Hepatocyte (in vitro differentiated cells): ENCODE measurements around the gene RAB8A. TPM values are rescaled to one million over a fixed set of nuclear protein-coding genes. Genes with fewer than 3 reads are reported as not detected.

Experiments used
- DNase-seq: peaks from one replicate; pipeline ENCODE4 v3.0.0-alpha.2; 2016; ENCODE audit warnings: low spot score
- H2AFZ ChIP-seq: fragments of 200-600 bp; sonication (generic); 2 replicates; pipeline ENCODE4 v1.6.0; 2016; ENCODE audit warnings: antibody characterized with exemption, mild to moderate bottlenecking
- H3K27ac ChIP-seq: fragments of 200-600 bp; sonication (generic); 2 replicates; pipeline ENCODE4 v1.5.1; 2016; ENCODE audit warnings: mild to moderate bottlenecking
- H3K27me3 ChIP-seq: fragments of 200-600 bp; sonication (generic); 2 replicates; pipeline ENCODE4 v1.6.1; 2016
- H3K36me3 ChIP-seq: fragments of 200-600 bp; sonication (generic); replicated peaks from 2 replicates; pipeline ENCODE4 v1.5.1; 2016; ENCODE audit warnings: low read depth; ENCODE audit not compliant: insufficient read depth
- H3K4me1 ChIP-seq: fragments of 200-600 bp; sonication (generic); 2 replicates; pipeline ENCODE4 v1.5.1; 2016; ENCODE audit warnings: mild to moderate bottlenecking, moderate library complexity; ENCODE audit not compliant: insufficient read depth
- H3K4me2 ChIP-seq: fragments of 200-600 bp; sonication (generic); 2 replicates; pipeline ENCODE4 v1.6.0; 2016
- H3K4me3 ChIP-seq: fragments of 200-600 bp; sonication (generic); 2 replicates; pipeline ENCODE4 v1.5.1; 2016; ENCODE audit warnings: mild to moderate bottlenecking
- H3K79me2 ChIP-seq: fragments of 200-600 bp; sonication (generic); 2 replicates; pipeline ENCODE4 v1.6.0; 2017; ENCODE audit warnings: mild to moderate bottlenecking
- H3K9me2 ChIP-seq: fragments of 200-600 bp; sonication (generic); replicated peaks from 2 replicates; pipeline ENCODE4 v1.6.0; 2017; ENCODE audit warnings: mild to moderate bottlenecking; ENCODE audit not compliant: insufficient read depth
- H3K9me3 ChIP-seq: fragments of 200-600 bp; sonication (generic); 2 replicates; pipeline ENCODE4 v1.5.1; 2016; ENCODE audit warnings: low read depth, mild to moderate bottlenecking
- H4K20me1 ChIP-seq: fragments of 200-600 bp; sonication (generic); 2 replicates; pipeline ENCODE4 v1.6.0; 2016; ENCODE audit warnings: mild to moderate bottlenecking; ENCODE audit not compliant: insufficient read depth, poor library complexity, severe bottlenecking
- CTCF ChIP-seq: fragments of 200-600 bp; sonication (generic); IDR thresholded peaks from 2 replicates; pipeline ENCODE4 v1.5.1; 2016; ENCODE audit warnings: antibody characterized with exemption, mild to moderate bottlenecking; ENCODE audit not compliant: poor library complexity
- EZH2 ChIP-seq: fragments of 200-600 bp; sonication (generic); IDR thresholded peaks from 2 replicates; pipeline ENCODE4 v1.6.1; 2016; ENCODE audit warnings: antibody characterized with exemption, mild to moderate bottlenecking, borderline replicate concordance
- EZH2phosphoT487 ChIP-seq: fragments of 200-600 bp; sonication (generic); IDR thresholded peaks from one replicate; pipeline ENCODE4 v1.6.1; 2018; ENCODE audit warnings: antibody characterized with exemption, mild to moderate bottlenecking, low read depth, moderate library complexity; ENCODE audit not compliant: unreplicated experiment, severe bottlenecking
- WGBS: methylation state at CpG from one replicate; pipeline ENCODE4 v1.1.6; 2016; ENCODE audit warnings: low lambda C conversion rate; ENCODE audit errors: missing lambda C conversion rate; 5-methylcytosine and 5-hydroxymethylcytosine counted together
- polyA plus RNA-seq: library from polyadenylated mRNA; unstranded; fragments of >200 nt; fragmentation: Nextera tagmentation; extraction: Ambion mirVana; gene quantifications from 2 replicates; pipeline ENCODE4 v1.2.1, GENCODE V29; 2016
- total RNA-seq: library from RNA; depleted of rRNA; stranded (reverse); fragments of >200 nt; gene quantifications from 2 replicates; pipeline ENCODE4 v1.2.3, GENCODE V29; 2014

The RAB8A gene
- total and polyA plus RNA-seq, 2 experiments from 2014 or later: 60.2 to 89.5 TPM

- H3K9me2 ChIP-seq: no peaks in the 10 kb centered on the region
- no peak overlapping the region for H2AFZ ChIP-seq
- no peaks in the 10 kb centered on the region for H3K36me3 ChIP-seq
- no peak for DNase-seq
- no peaks in the 10 kb centered on the region for H3K79me2 ChIP-seq
- TF ChIP-seq EZH2phosphoT487 (no peak), EZH2 (no peak), CTCF (no peak)
- no peak overlapping the region for H3K27ac ChIP-seq
- no peaks in the 10 kb centered on the region for H3K4me1 ChIP-seq
- no peak overlapping the region for H3K4me3 ChIP-seq
- WGBS: 91% methylated on average over 16 of the region's 16 CpGs
- H3K27me3 ChIP-seq: no peaks in the 10 kb centered on the region
- H3K9me3 ChIP-seq: no peaks in the 10 kb centered on the region
- H3K4me2 ChIP-seq: no peak overlapping the region
- no peaks in the 10 kb centered on the region for H4K20me1 ChIP-seq
Measured at GRCh38 chr19:16064209-16064889, 47.3 kb upstream of the RAB8A start.

GRCh38 chr19:16066611-16067104 is 45.0 kb upstream of the RAB8A start:
- Histone ChIP-seq H3K36me3 (no peaks in the 10 kb centered on the region), H3K27me3 (no peaks in the 10 kb centered on the region), H3K9me2 (no peaks in the 10 kb centered on the region), H3K27ac (no peak overlapping the region), H3K79me2 (no peaks in the 10 kb centered on the region), H3K4me2 (no peak overlapping the region), H3K9me3 (no peaks in the 10 kb centered on the region), H2AFZ (no peak overlapping the region), H4K20me1 (no peaks in the 10 kb centered on the region), H3K4me1 (no peaks in the 10 kb centered on the region), H3K4me3 (no peak overlapping the region)
- peak; percentile 29 for TF ChIP-seq CTCF
- TF ChIP-seq EZH2phosphoT487: no peak
- TF ChIP-seq EZH2: no peak
- 65% methylated on average over 4 of the region's 6 CpGs for WGBS
- DNase-seq: no peak

GRCh38 chr19:16067205-16067938 is 44.3 kb upstream of the RAB8A start:
- Histone ChIP-seq H3K4me2 (no peak overlapping the region), H3K9me3 (no peaks in the 10 kb centered on the region), H3K4me3 (no peak overlapping the region), H3K36me3 (no peaks in the 10 kb centered on the region), H3K27me3 (no peaks in the 10 kb centered on the region), H3K79me2 (no peaks in the 10 kb centered on the region), H3K4me1 (no peaks in the 10 kb centered on the region), H2AFZ (no peak overlapping the region), H4K20me1 (no peaks in the 10 kb centered on the region), H3K27ac (no peak overlapping the region), H3K9me2 (no peaks in the 10 kb centered on the region)
- DNase-seq: no peak
- TF ChIP-seq EZH2 (no peak), EZH2phosphoT487 (no peak), CTCF (no peak)
- WGBS: 89% methylated on average over 39 of the region's 40 CpGs
